Stimulated activated naive B cell treated with anti-CD40 and anti-IgM and Interleukin-4, amounts not matched to agents 10 μg/mL and 1 μg/mL and 100 μg/mL, for 72 hours (primary cell): ENCODE measurements around the gene PAGE2.
"Not testable (repeated sequence)": the region's sequence is repeated elsewhere in the genome, so short reads cannot be mapped to it uniquely, and the experiment has no call there.

Experiments
- ATAC-seq, 2 donors: fragments of 150-1000 bp; cut with Tn5 transposase; replicated peaks; 2 replicates each; pipeline ENCODE4 v1.10.0; 2021; ENCODE audit warnings: moderate library complexity in 1 of 2
- DNase-seq: peaks from one replicate; pipeline ENCODE4 v3.0.0; 2021
- H3K27ac Mint-ChIP-seq: one replicate; pipeline ENCODE4 v1.8.0; 2022; ENCODE audit warnings: mild to moderate bottlenecking, mixed read lengths
- H3K27me3 Mint-ChIP-seq, 2 donors: one replicate each; pipeline ENCODE4 v1.8.0; 2022; ENCODE audit warnings: mixed read lengths in 2 of 2
- H3K36me3 Mint-ChIP-seq, 2 donors: one replicate each; pipeline ENCODE4 v1.8.0; 2022; ENCODE audit warnings: mixed read lengths in 2 of 2, mild to moderate bottlenecking in 1 of 2
- H3K4me1 Mint-ChIP-seq, 2 donors: one replicate each; pipeline ENCODE4 v1.8.0; 2022; ENCODE audit warnings: mixed read lengths in 2 of 2, mild to moderate bottlenecking in 1 of 2
- H3K4me3 Mint-ChIP-seq, 2 donors: one replicate each; pipeline ENCODE4 v1.8.0; 2022; ENCODE audit warnings: mild to moderate bottlenecking in 2 of 2, mixed read lengths in 2 of 2, moderate library complexity in 1 of 2
- H3K9me3 Mint-ChIP-seq, 2 donors: one replicate each; pipeline ENCODE4 v1.8.0; 2022; ENCODE audit warnings: mixed read lengths in 2 of 2, mild to moderate bottlenecking in 1 of 2

PAGE2 gene

DNA sequence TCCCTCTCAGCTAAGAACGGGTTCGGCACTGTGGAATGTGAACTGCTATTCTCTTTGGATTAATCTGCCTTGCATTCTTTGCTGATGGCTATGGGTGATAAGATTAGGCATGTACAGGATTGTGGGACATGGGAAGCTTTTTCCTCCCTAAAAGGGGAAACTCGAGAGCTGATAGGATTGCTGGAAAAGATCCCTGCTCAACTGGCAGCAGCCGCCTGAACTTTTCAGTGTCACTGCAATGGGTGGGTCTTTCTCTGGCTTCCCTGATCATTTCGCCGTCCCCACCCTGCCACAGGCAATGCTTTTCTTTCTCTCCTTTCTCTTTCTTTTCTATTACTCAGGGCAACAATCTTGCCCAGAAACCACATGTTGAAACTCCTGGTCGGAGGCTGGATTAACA is 20.5 kb downstream of the PAGE2 start:
- no peaks in the 10 kb centered on the region for H3K4me1 Mint-ChIP-seq
- no peak for DNase-seq
- no peaks in the 10 kb centered on the region for H3K36me3 Mint-ChIP-seq
- H3K9me3 Mint-ChIP-seq = no peaks in the 10 kb centered on the region
- ATAC-seq = no peak
- H3K27me3 Mint-ChIP-seq = no peaks in the 10 kb centered on the region
- no peak overlapping the region for H3K4me3 Mint-ChIP-seq
- H3K27ac Mint-ChIP-seq = no peak overlapping the region

- DNase-seq = no peak
- no peak for ATAC-seq
- H3K9me3 Mint-ChIP-seq = no peaks in the 10 kb centered on the region
- H3K27ac Mint-ChIP-seq = no peak overlapping the region
- no peaks in the 10 kb centered on the region for H3K4me1 Mint-ChIP-seq
- H3K36me3 Mint-ChIP-seq = no peaks in the 10 kb centered on the region
- no peak overlapping the region for H3K4me3 Mint-ChIP-seq
- H3K27me3 Mint-ChIP-seq = peaks cover 0 to 7% of the 10 kb centered on the region in 2 donors
These were observed 22.9 kb downstream of the PAGE2 start for GRCh38 chrX:55111578-55112254.

DNA sequence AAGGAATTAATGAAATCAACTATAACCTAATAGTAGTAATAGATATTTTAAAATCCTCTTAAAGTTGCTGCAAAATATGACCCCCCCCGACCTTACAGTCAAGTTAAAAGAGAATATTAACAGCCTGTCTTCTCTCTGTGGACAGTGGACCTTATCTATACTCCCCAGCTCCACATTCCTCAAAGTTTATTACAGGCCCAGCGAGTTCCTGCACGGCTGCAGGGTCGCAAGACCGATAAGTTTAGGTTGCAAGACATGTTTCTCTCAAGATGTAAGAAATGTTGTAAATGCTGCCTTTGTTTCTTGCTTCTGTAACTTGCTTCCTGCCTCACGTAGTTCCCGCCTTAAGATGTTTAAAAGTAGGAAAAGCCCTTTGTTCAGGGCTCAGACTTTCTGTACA is 27.8 kb downstream of the PAGE2 start:
- ATAC-seq, H3K4me3 Mint-ChIP-seq, DNase-seq, H3K9me3 Mint-ChIP-seq, H3K36me3 Mint-ChIP-seq, H3K4me1 Mint-ChIP-seq, H3K27me3 Mint-ChIP-seq, H3K27ac Mint-ChIP-seq: not testable (repeated sequence)

- ATAC-seq (no peak), DNase-seq (no peak)
- Mint-ChIP-seq H3K9me3 (no peaks in the 10 kb centered on the region), H3K27ac (no peak overlapping the region), H3K27me3 (peaks cover 6 to 11% of the 10 kb centered on the region in 2 donors), H3K36me3 (no peaks in the 10 kb centered on the region), H3K4me1 (no peaks in the 10 kb centered on the region), H3K4me3 (no peak overlapping the region)
These were observed 29.8 kb downstream of the PAGE2 start for GRCh38 chrX:55118574-55118973.

DNA sequence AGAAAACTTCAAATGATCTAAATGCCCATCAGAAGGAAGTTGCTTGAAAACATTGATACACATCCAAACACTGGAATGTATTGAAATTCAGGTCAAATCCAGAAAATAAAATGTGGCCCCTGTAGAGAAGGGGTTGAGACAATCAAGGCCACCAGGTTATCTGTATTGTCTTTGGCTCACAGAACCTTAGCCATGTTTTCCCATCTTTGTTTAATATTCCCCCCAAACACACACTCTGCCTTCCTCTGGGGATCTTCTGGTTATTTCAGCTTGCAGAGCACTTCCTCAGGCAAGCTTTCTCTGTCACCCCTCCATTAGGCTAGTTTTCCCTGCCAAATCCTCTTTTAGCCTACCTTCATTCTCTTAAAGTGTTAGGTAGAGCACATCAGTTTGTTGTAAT is 30.5 kb downstream of the PAGE2 start:
- no peak overlapping the region for H3K27ac Mint-ChIP-seq
- no peaks in the 10 kb centered on the region for H3K36me3 Mint-ChIP-seq
- H3K9me3 Mint-ChIP-seq = no peaks in the 10 kb centered on the region
- ATAC-seq (no peak), DNase-seq (no peak)
- H3K4me3 Mint-ChIP-seq = no peak overlapping the region
- H3K27me3 Mint-ChIP-seq = peaks cover 6 to 16% of the 10 kb centered on the region in 2 donors
- no peaks in the 10 kb centered on the region for H3K4me1 Mint-ChIP-seq

- Mint-ChIP-seq H3K36me3 (no peaks in the 10 kb centered on the region), H3K4me1 (no peaks in the 10 kb centered on the region), H3K4me3 (no peak overlapping the region), H3K27me3 (peaks cover 6 to 13% of the 10 kb centered on the region in 2 donors), H3K9me3 (no peaks in the 10 kb centered on the region), H3K27ac (no peak overlapping the region)
- DNase-seq (no peak), ATAC-seq (no peak)
These were observed 30.9 kb downstream of the PAGE2 start for GRCh38 chrX:55119712-55120111.

DNA sequence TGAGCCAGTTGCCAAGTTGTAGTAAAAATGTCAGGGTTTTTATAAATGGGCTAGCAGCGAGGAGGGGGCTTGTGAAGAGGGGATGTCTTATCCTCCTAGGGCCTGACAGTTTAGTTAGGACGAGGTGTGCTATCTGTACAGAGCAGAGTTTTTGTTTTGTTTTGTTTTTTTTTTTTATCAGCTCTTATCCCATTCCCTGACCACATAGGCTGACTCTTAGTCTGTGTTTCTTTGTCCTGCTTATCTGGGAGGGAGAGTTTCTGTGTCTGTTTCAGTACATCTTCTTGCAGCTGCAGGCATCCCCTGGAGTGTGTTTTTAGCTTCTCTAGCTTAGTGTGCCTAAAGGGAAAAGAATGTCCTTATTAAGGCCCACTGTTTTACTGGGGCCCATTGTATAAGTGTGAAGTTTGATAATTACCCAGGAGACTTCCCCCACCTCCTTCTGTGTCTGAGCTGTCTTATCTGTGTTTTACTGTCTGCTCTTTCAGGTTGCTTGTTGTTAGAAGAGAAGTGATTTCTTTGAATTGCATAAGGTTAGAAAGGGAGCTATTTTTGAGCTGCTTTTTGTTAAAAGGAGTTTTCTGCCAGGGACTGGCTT is 32.0 kb downstream of the PAGE2 start:
- Mint-ChIP-seq H3K4me1 (no peaks in the 10 kb centered on the region), H3K4me3 (no peak overlapping the region)
- DNase-seq = no peak

GRCh38 chrX:55123900-55124299 is 35.1 kb downstream of the PAGE2 start:
- Mint-ChIP-seq H3K9me3 (no peaks in the 10 kb centered on the region), H3K27ac (no peak overlapping the region), H3K27me3 (peaks cover 6 to 11% of the 10 kb centered on the region in 2 donors), H3K4me1 (no peaks in the 10 kb centered on the region), H3K36me3 (no peaks in the 10 kb centered on the region), H3K4me3 (no peak overlapping the region)
- DNase-seq (no peak), ATAC-seq (no peak)

More for the DNA sequence above, 32.0 kb downstream of the PAGE2 start:
- no peaks in the 10 kb centered on the region for H3K36me3 Mint-ChIP-seq
- no peaks in the 10 kb centered on the region for H3K9me3 Mint-ChIP-seq
- H3K27ac Mint-ChIP-seq = no peak overlapping the region
- ATAC-seq = no peak
- peaks cover 6 to 9% of the 10 kb centered on the region in 2 donors for H3K27me3 Mint-ChIP-seq

- Mint-ChIP-seq H3K9me3 (no peaks in the 10 kb centered on the region), H3K4me3 (no peak overlapping the region), H3K36me3 (no peaks in the 10 kb centered on the region), H3K27me3 (peaks cover 0 to 16% of the 10 kb centered on the region in 2 donors), H3K27ac (no peak overlapping the region), H3K4me1 (no peaks in the 10 kb centered on the region)
- DNase-seq (no peak), ATAC-seq (no peak)
These were observed 38.9 kb downstream of the PAGE2 start for GRCh38 chrX:55127692-55128091.

DNA sequence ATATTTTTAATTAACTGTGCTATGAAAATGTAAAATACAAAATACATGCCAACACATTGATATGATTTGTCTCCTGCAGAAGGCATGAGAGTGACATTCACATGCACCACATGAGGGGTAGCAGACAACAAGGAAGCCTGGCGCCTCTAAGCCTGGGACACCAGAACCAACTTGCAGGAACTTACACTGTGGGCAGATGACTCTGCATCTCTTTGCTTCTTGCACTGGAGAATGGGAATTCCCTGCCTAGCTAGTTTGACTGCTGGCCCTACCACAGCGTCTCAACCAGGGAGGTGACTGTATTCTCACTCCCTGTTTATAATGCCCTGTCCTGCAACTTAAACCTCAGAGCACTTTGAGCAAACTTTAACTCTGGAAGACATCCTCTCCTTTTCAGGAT is 40.5 kb downstream of the PAGE2 start:
- Mint-ChIP-seq H3K9me3 (no peaks in the 10 kb centered on the region), H3K27me3 (peaks cover 0 to 9% of the 10 kb centered on the region in 2 donors), H3K36me3 (no peaks in the 10 kb centered on the region), H3K4me3 (no peak overlapping the region), H3K27ac (no peak overlapping the region), H3K4me1 (no peaks in the 10 kb centered on the region)
- no peak for DNase-seq
- ATAC-seq = no peak

- DNase-seq = no peak
- Mint-ChIP-seq H3K4me1 (no peaks in the 10 kb centered on the region), H3K27me3 (peaks cover 0 to 9% of the 10 kb centered on the region in 2 donors), H3K36me3 (no peaks in the 10 kb centered on the region), H3K27ac (no peak overlapping the region), H3K9me3 (no peaks in the 10 kb centered on the region), H3K4me3 (no peak overlapping the region)
- ATAC-seq = no peak
These were observed 41.7 kb downstream of the PAGE2 start for GRCh38 chrX:55130481-55130880.

- no peaks in the 10 kb centered on the region for H3K9me3 Mint-ChIP-seq
- H3K36me3 Mint-ChIP-seq = no peaks in the 10 kb centered on the region
- ATAC-seq (no peak), DNase-seq (no peak)
- H3K4me1 Mint-ChIP-seq = no peaks in the 10 kb centered on the region
- H3K27ac Mint-ChIP-seq = no peak overlapping the region
- H3K4me3 Mint-ChIP-seq = no peak overlapping the region
- H3K27me3 Mint-ChIP-seq = peaks cover 0 to 9% of the 10 kb centered on the region in 2 donors
These were observed 43.6 kb downstream of the PAGE2 start for GRCh38 chrX:55132416-55132815.

DNA sequence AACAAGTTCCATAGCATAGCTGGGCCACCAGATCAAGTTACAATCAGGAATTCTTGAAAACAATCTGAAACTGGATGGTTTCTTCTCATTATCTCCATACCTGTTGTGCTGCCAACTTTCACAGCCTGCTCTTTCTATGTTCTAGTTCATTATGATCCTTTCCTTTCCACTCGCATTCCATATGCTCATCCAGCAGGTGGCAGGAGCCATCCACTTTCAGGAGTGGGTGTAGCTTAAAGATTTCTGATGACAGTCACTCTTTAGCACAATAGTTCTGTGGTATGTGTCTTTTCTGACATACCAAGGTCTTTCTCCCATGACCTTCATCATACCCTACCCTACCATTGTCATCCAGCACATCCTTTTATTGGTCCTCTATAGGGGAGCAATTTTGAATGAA is 46.4 kb downstream of the PAGE2 start:
- ATAC-seq (no peak), DNase-seq (peak; percentile 3)
- H3K9me3 Mint-ChIP-seq = peaks cover 1 to 10% of the 10 kb centered on the region in 2 donors
- H3K4me3 Mint-ChIP-seq = no peak overlapping the region
- H3K36me3 Mint-ChIP-seq = peaks cover 6 to 13% of the 10 kb centered on the region in 2 donors
- no peak overlapping the region for H3K27ac Mint-ChIP-seq
- H3K4me1 Mint-ChIP-seq = no peaks in the 10 kb centered on the region
- H3K27me3 Mint-ChIP-seq = peaks cover 0 to under 1% of the 10 kb centered on the region in 2 donors

DNA sequence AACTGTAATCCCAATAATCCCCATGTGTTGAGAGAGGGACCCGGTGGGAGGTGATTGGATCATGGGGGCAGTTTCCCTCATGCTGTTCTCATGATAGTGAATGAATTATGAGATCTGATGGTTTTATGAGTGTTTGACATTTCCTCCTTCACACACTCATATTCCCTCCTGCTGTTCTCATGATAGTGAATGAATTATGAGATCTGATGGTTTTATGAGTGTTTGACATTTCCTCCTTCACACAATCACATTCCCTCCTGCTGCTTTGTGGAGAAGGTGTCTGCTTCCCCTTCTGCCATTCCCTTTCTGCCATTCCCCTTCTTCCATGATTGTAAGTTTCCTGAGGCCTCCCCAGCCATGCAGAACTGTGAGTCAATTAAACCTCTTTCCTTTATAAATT is 52.0 kb downstream of the PAGE2 start:
- not testable (repeated sequence) for DNase-seq, H3K4me1 Mint-ChIP-seq, H3K4me3 Mint-ChIP-seq, ATAC-seq, H3K27me3 Mint-ChIP-seq, H3K27ac Mint-ChIP-seq
- peaks cover 1 to 12% of the 10 kb centered on the region in 2 donors for H3K9me3 Mint-ChIP-seq
- H3K36me3 Mint-ChIP-seq = peaks cover 6 to 16% of the 10 kb centered on the region in 2 donors
